Liver (tissue), 3 donors: Measurements from ENCODE around the gene TIRAP.

ENCODE experiments used
- ATF3 ChIP-seq: IDR thresholded peaks from 2 replicates; pipeline ENCODE4 v1.6.1; 2016; ENCODE audit warnings: antibody characterized with exemption
- CTCF ChIP-seq: fragments of 150-350 bp; IDR thresholded peaks from 2 replicates; pipeline ENCODE4 v1.5.1; 2017; ENCODE audit warnings: improper control_type of control experiment, low read depth, low read length; ENCODE audit not compliant: missing input control
- EGR1 ChIP-seq, 2 donors: IDR thresholded peaks; 2 replicates each; pipeline ENCODE4 v1.6.1; 2016 to 2018; ENCODE audit warnings: antibody characterized with exemption in 2 of 2, low read depth in 2 of 2
- FOXA1 ChIP-seq: IDR thresholded peaks from 2 replicates; pipeline ENCODE4 v1.6.1; 2016; ENCODE audit warnings: antibody characterized with exemption
- GABPA ChIP-seq, 2 donors: IDR thresholded peaks in 1 of 2; conservative IDR thresholded peaks in 1 of 2; 2 replicates each; pipeline ENCODE4 v1.6.1; 2016; ENCODE audit warnings: antibody characterized with exemption in 2 of 2, mild to moderate bottlenecking in 1 of 2, moderate library complexity in 1 of 2
- HNF4A ChIP-seq, 2 donors: conservative IDR thresholded peaks; 2 replicates each; pipeline ENCODE4 v1.6.1; 2016; ENCODE audit warnings: antibody characterized with exemption in 2 of 2, mild to moderate bottlenecking in 2 of 2
- JUND ChIP-seq, 2 donors: IDR thresholded peaks; 2 replicates each; pipeline ENCODE4 v1.6.1; 2016; ENCODE audit warnings: antibody characterized with exemption in 2 of 2
- MAX ChIP-seq: IDR thresholded peaks from 2 replicates; pipeline ENCODE4 v1.6.1; 2016; ENCODE audit warnings: antibody characterized with exemption
- REST ChIP-seq: IDR thresholded peaks from 2 replicates; pipeline ENCODE4 v1.6.1; 2016; ENCODE audit warnings: antibody characterized with exemption, mild to moderate bottlenecking
- SP1 ChIP-seq: IDR thresholded peaks from 2 replicates; pipeline ENCODE4 v1.6.1; 2018; ENCODE audit warnings: antibody characterized with exemption, mild to moderate bottlenecking
- TAF1 ChIP-seq: conservative IDR thresholded peaks from 2 replicates; pipeline ENCODE4 v1.6.1; 2016; ENCODE audit warnings: antibody characterized with exemption, mild to moderate bottlenecking
- YY1 ChIP-seq: IDR thresholded peaks from 2 replicates; pipeline ENCODE4 v1.6.1; 2016; ENCODE audit warnings: antibody characterized with exemption, mild to moderate bottlenecking
- donor health status: healthy.
- donor health status: healthy.

GRCh38 chr11:126339073-126339862, 56.4 kb downstream of the TIRAP start:
- TF ChIP-seq CTCF (no peak), SP1 (no peak), JUND (IDR thresholded peaks at IDR 0.05) (no peak), HNF4A (conservative IDR thresholded peaks at IDR 0.05) (no peak), ATF3 (no peak), TAF1 (no peak), MAX (no peak), REST (no peak), YY1 (no peak), GABPA (IDR thresholded peaks at IDR 0.05 in 1 of 2, conservative IDR thresholded peaks at IDR 0.05 in 1 of 2) (no peak), EGR1 (IDR thresholded peaks at IDR 0.05; ENCODE audit: low read depth in 2 of 2) (no peak), FOXA1 (no peak)
